ENCODE measurements around the gene BORCS6. TPM values are rescaled to one million over a fixed set of nuclear protein-coding genes. Genes with fewer than 3 reads are reported as not detected.
A peak's percentile ranks its signal among the peaks of the same experiment; 100 is the strongest.

Gene BORCS6
- total and polyA plus RNA-seq, 2 of the 13 experiments (the other 11 are each of a cell fraction or from before 2014, with no cell fraction given) = 2.0 to 5.1 TPM

GRCh38 chr17:8192070-8192815, 2.3 kb upstream of the BORCS6 start (continued):
- TF ChIP-seq HMG20A (CRISPR knock-in tag; IDR thresholded peaks at IDR 0.05; ENCODE audit: borderline replicate concordance) = no peak
- no peak for TF ChIP-seq GATAD2A (CRISPR knock-in tag; IDR thresholded peaks at IDR 0.05)
- no peak for TF ChIP-seq CHD2 (IDR thresholded peaks at IDR 0.05; ENCODE audit: low read depth, low read length)
- TF ChIP-seq BRF2 (CRISPR knock-in tag; IDR thresholded peaks at IDR 0.05) = no peak
- no peak for TF ChIP-seq HHEX (CRISPR knock-in tag; IDR thresholded peaks at IDR 0.05)
- no peak for TF ChIP-seq EHMT2 (IDR thresholded peaks at IDR 0.05; ENCODE audit: borderline replicate concordance, low read depth, low read length)
- no peak for TF ChIP-seq YEATS4 (CRISPR knock-in tag; IDR thresholded peaks at IDR 0.05; ENCODE audit: borderline replicate concordance)
- TF ChIP-seq TBX3 (IDR thresholded peaks at IDR 0.05; ENCODE audit: borderline replicate concordance) = no peak
- TF ChIP-seq ZNF331 (CRISPR knock-in tag; IDR thresholded peaks at IDR 0.05) = no peak
- TF ChIP-seq ZNF44 (CRISPR knock-in tag; IDR thresholded peaks at IDR 0.05) = no peak
- TF ChIP-seq MBD4 (IDR thresholded peaks at IDR 0.05; ENCODE audit: borderline replicate concordance, low read length) = no peak
- TF ChIP-seq ZNF12 (CRISPR knock-in tag; IDR thresholded peaks at IDR 0.05) = peak; percentile 68; the same call in 1 of the 2 replicates
- no peak for TF ChIP-seq GPBP1L1 (CRISPR knock-in tag; IDR thresholded peaks at IDR 0.05)
- no peak for TF ChIP-seq ZMYM2 (CRISPR knock-in tag; IDR thresholded peaks at IDR 0.05)
- no peak for TF ChIP-seq ZNF275 (CRISPR knock-in tag; IDR thresholded peaks at IDR 0.05; ENCODE audit: borderline replicate concordance)
- TF ChIP-seq SRY (CRISPR knock-in tag; IDR thresholded peaks at IDR 0.05) = no peak
- no peak for TF ChIP-seq ZNF550 (CRISPR knock-in tag; IDR thresholded peaks at IDR 0.05; ENCODE audit: borderline replicate concordance)
- TF ChIP-seq ELF1 (CRISPR knock-in tag; IDR thresholded peaks at IDR 0.05) = no peak; the same call in 1 of the 2 replicates
- TF ChIP-seq ZNF251 (CRISPR knock-in tag; IDR thresholded peaks at IDR 0.05) = no peak
- TF ChIP-seq ZNF580 (CRISPR knock-in tag; IDR thresholded peaks at IDR 0.05; ENCODE audit: borderline replicate concordance, low read depth) = peak; percentile 30; the same call in 1 of the 2 replicates
- no peak for TF ChIP-seq ZNF564 (CRISPR knock-in tag; IDR thresholded peaks at IDR 0.05)
- TF ChIP-seq ZSCAN21 (CRISPR knock-in tag; IDR thresholded peaks at IDR 0.05; ENCODE audit: borderline replicate concordance) = no peak
- peak; percentile 79 for TF ChIP-seq NFYB (CRISPR knock-in tag; IDR thresholded peaks at IDR 0.05)
- TF ChIP-seq KAT7 (CRISPR knock-in tag; IDR thresholded peaks at IDR 0.05; ENCODE audit: borderline replicate concordance) = no peak
- TF ChIP-seq ZFYVE20 (CRISPR knock-in tag; IDR thresholded peaks at IDR 0.05; ENCODE audit: borderline replicate concordance, low read depth) = no peak
- no peak for TF ChIP-seq HMGA1 (CRISPR knock-in tag; conservative IDR thresholded peaks at IDR 0.05)
- TF ChIP-seq MIER3 (CRISPR knock-in tag; IDR thresholded peaks at IDR 0.05; ENCODE audit: borderline replicate concordance) = 0 out of 2 replicates have a peak, but pooled peaks have one; percentile 39
- TF ChIP-seq ZNF496 (CRISPR knock-in tag; IDR thresholded peaks at IDR 0.05; ENCODE audit: insufficient replicate concordance) = no peak
- TF ChIP-seq ZEB1 (IDR thresholded peaks at IDR 0.05; ENCODE audit: insufficient replicate concordance, low read depth) = no peak
- TF ChIP-seq NR2F2 (IDR thresholded peaks at IDR 0.05; ENCODE audit: borderline replicate concordance, low read depth) = no peak

Measured in HepG2 (cell line).